CD8-positive, alpha-beta memory T cell (primary cell): ENCODE measurements around the gene PACSIN2. TPM values are rescaled to one million over a fixed set of nuclear protein-coding genes. Genes with fewer than 3 reads are reported as not detected.

ENCODE experiments used
- CTCF ChIA-PET: fragments of 350-600 bp; sonication (Branson Sonifier 250); formaldehyde crosslinking; loops from one replicate; lab custom pipeline; 2021; ENCODE audit warnings: antibody characterized with exemption; lab: Charles Lee
- POLR2A ChIA-PET: fragments of 350-600 bp; sonication (Branson Sonifier 250); formaldehyde crosslinking; loops from one replicate; lab custom pipeline; 2021; ENCODE audit warnings: antibody characterized with exemption; lab: Charles Lee
- DNase-seq, 5 donors: peaks; one replicate each; pipeline versions ENCODE4 v3.0.0 to v3.0.0-alpha.2; 2020 to 2022; ENCODE audit warnings: mixed read lengths in 1 of 5
- H3K27ac ChIP-seq: one replicate; pipeline ENCODE4 v1.7.0; 2013; ENCODE audit warnings: low read depth, mild to moderate bottlenecking, low read length, moderate library complexity
- H3K27me3 ChIP-seq: 2 replicates; pipeline ENCODE4 v1.7.0; 2013; ENCODE audit warnings: low read length, mild to moderate bottlenecking; ENCODE audit not compliant: insufficient read depth, poor library complexity, severe bottlenecking
- H3K36me3 ChIP-seq: 2 replicates; pipeline ENCODE4 v1.7.0; 2013; ENCODE audit warnings: mild to moderate bottlenecking, low read length, moderate library complexity; ENCODE audit not compliant: insufficient read depth
- H3K4me1 ChIP-seq: 2 replicates; pipeline ENCODE4 v1.7.0; 2013; ENCODE audit warnings: mild to moderate bottlenecking, low read length, moderate library complexity; ENCODE audit not compliant: insufficient read depth
- H3K4me3 ChIP-seq: 2 replicates; pipeline ENCODE4 v1.7.0; 2013; ENCODE audit warnings: mild to moderate bottlenecking, low read length
- H3K9me3 ChIP-seq: 2 replicates; pipeline ENCODE4 v1.7.0; 2013; ENCODE audit warnings: mild to moderate bottlenecking, low read length
- H3K27ac Mint-ChIP-seq, 8 donors: one replicate each; pipeline ENCODE4 v1.8.0; 2020 to 2021; ENCODE audit warnings: mixed read lengths in 8 of 8, mild to moderate bottlenecking in 6 of 8, inconsistent platforms in 3 of 8, moderate library complexity in 3 of 8
- H3K27me3 Mint-ChIP-seq, 2 donors: one replicate each; pipeline ENCODE4 v1.8.0; 2020 to 2021; ENCODE audit warnings: mixed read lengths in 2 of 2, mild to moderate bottlenecking in 1 of 2, moderate library complexity in 1 of 2
- H3K36me3 Mint-ChIP-seq, 3 donors: one replicate each; pipeline ENCODE4 v1.8.0; 2020 to 2021; ENCODE audit warnings: mixed read lengths in 3 of 3, inconsistent platforms in 1 of 3, mild to moderate bottlenecking in 1 of 3
- H3K4me1 Mint-ChIP-seq, 3 donors: one replicate each; pipeline ENCODE4 v1.8.0; 2020 to 2021; ENCODE audit warnings: mixed read lengths in 3 of 3, inconsistent platforms in 1 of 3, mild to moderate bottlenecking in 1 of 3
- H3K4me3 Mint-ChIP-seq, 7 donors: one replicate each; pipeline ENCODE4 v1.8.0; 2020 to 2021; ENCODE audit warnings: mixed read lengths in 7 of 7, mild to moderate bottlenecking in 6 of 7, moderate library complexity in 4 of 7, inconsistent platforms in 2 of 7
- H3K9me3 Mint-ChIP-seq, 5 donors: one replicate each; pipeline ENCODE4 v1.8.0; 2020 to 2022; ENCODE audit warnings: mixed read lengths in 5 of 5, mild to moderate bottlenecking in 3 of 5, moderate library complexity in 2 of 5, inconsistent platforms in 1 of 5
- polyA plus RNA-seq: library from polyadenylated mRNA; unstranded; fragments of 300-500 nt; fragmentation: Illumina TruSeq; gene quantifications from one replicate; pipeline ENCODE4 v1.2.3, GENCODE V29; 2021
- total RNA-seq, 2 experiments: library from RNA; stranded (reverse); gene quantifications; one replicate each; pipeline ENCODE4 v1.2.3, GENCODE V29; 2021

The PACSIN2 gene
- total and polyA plus RNA-seq, 3 experiments from 2014 or later = 26.3 to 36.5 (median 30.2) TPM

DNA sequence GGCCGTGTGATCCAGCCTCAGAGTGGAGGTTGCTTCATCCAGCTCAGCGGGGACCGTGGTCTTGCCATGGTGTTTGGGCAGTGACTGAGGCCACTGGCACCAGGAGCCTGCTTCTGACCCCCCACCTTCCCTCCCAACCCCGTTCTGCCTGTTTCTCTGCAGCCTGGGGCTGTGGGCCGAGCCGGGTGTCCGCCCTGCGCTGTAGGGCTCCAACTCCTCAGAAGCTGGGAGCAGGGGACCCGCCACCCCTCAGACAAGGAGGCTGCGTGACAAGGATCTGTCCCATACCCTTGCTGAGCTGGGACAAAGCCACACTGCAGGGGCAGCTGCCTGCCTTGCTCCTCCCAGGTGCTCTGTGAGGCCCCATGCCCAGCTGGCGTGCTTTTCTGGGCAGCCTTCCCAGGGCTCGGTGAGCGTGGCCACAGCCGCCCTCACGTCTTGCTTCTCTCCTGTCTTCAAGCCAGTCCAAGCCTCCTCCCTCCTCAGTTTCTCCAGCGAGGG is 146.1 kb downstream of the PACSIN2 start:
- H3K27ac ChIP-seq = no peak overlapping the region
- no peaks in the 10 kb centered on the region for H3K9me3 ChIP-seq
- DNase-seq = no peak
- H3K27me3 ChIP-seq = no peaks in the 10 kb centered on the region
- H3K36me3 ChIP-seq = no peaks in the 10 kb centered on the region
- H3K4me3 Mint-ChIP-seq = no peak overlapping the region
- ChIA-PET POLR2A (interaction anchor here (1.0 kb wide), 1 partner anchor 8 kb away, joined by 6 read pairs; no protein-coding TSS in a partner anchor), CTCF (interaction anchor here (2.0 to 2.4 kb wide), 2 partner anchors 8 to 26 kb away, joined by 7 to 9 read pairs; no protein-coding TSS in a partner anchor)
- H3K4me3 ChIP-seq = no peak overlapping the region
- no peaks in the 10 kb centered on the region for H3K9me3 Mint-ChIP-seq
- peak overlapping the region in 1 of 8 donors; percentile 50 for H3K27ac Mint-ChIP-seq
- H3K36me3 Mint-ChIP-seq = peaks cover 0 to 41% (median 4%) of the 10 kb centered on the region in 3 donors
- peaks cover 0 to 1% of the 10 kb centered on the region in 2 donors for H3K27me3 Mint-ChIP-seq
- no peaks in the 10 kb centered on the region for H3K4me1 ChIP-seq
- H3K4me1 Mint-ChIP-seq = peaks cover 0 to 4% (median 2%) of the 10 kb centered on the region in 3 donors

DNA sequence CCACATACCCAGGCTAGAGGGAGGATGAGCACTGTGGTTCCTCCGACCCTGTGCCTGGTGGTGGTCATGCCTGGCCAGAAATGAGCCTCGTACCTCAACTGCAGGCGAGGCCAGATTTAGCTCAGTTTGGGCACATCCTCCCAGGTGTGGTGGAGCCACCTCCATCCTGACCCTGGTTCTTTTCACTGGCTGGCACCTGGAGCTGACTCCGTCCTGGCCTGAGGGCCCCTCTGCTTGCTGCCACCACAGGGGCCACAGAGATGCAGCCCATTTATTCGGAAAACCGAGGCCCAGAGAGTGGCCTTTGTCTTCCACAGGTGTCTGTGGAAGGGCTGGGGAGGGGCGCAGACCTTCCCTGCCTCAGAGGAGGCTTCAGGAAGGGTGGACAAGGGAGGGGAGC is 148.8 kb downstream of the PACSIN2 start:
- CTCF ChIA-PET = no interaction called here
- Histone ChIP-seq H3K27ac (no peak overlapping the region), H3K9me3 (no peaks in the 10 kb centered on the region), H3K27me3 (no peaks in the 10 kb centered on the region), H3K4me3 (no peak overlapping the region), H3K36me3 (no peaks in the 10 kb centered on the region), H3K4me1 (no peaks in the 10 kb centered on the region)
- no peak for DNase-seq
- POLR2A ChIA-PET = no interaction called here
- Mint-ChIP-seq H3K9me3 (no peaks in the 10 kb centered on the region), H3K36me3 (peaks cover 0 to 18% (median 6%) of the 10 kb centered on the region in 3 donors), H3K4me1 (peaks cover 7 to 15% (median 8%) of the 10 kb centered on the region in 3 donors), H3K27me3 (peaks cover 0 to 1% of the 10 kb centered on the region in 2 donors), H3K27ac (no peak overlapping the region), H3K4me3 (no peak overlapping the region)

DNA sequence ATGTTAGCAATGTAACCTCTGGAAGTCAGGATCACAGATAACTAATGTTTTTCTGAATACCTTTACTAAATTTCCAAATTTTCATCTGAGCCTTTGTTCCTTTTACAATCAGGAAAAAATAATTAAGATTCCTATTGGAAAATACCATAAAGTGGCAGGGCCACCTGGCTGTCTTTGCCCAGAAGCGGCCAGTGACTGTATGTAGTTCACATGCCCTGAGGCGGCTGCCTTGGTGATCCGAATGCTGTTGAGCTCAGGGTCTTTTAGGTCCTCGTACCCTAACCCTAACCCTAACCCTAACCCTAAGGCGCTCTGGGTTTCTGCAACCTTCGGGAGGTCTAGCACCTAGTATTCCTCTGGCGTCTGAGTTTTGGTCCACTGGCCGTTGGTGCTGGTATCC is 149.4 kb downstream of the PACSIN2 start:
- Histone ChIP-seq H3K4me1 (no peaks in the 10 kb centered on the region), H3K4me3 (no peak overlapping the region), H3K27me3 (no peaks in the 10 kb centered on the region), H3K27ac (no peak overlapping the region), H3K9me3 (no peaks in the 10 kb centered on the region), H3K36me3 (no peaks in the 10 kb centered on the region)
- CTCF ChIA-PET = no interaction called here
- no peak for DNase-seq
- Mint-ChIP-seq H3K4me3 (no peak overlapping the region), H3K27ac (no peak overlapping the region), H3K27me3 (peaks cover 0 to 1% of the 10 kb centered on the region in 2 donors), H3K36me3 (peaks cover 0 to 12% (median 5%) of the 10 kb centered on the region in 3 donors), H3K4me1 (peaks cover 7 to 15% (median 8%) of the 10 kb centered on the region in 3 donors), H3K9me3 (no peaks in the 10 kb centered on the region)
- POLR2A ChIA-PET = no interaction called here

DNA sequence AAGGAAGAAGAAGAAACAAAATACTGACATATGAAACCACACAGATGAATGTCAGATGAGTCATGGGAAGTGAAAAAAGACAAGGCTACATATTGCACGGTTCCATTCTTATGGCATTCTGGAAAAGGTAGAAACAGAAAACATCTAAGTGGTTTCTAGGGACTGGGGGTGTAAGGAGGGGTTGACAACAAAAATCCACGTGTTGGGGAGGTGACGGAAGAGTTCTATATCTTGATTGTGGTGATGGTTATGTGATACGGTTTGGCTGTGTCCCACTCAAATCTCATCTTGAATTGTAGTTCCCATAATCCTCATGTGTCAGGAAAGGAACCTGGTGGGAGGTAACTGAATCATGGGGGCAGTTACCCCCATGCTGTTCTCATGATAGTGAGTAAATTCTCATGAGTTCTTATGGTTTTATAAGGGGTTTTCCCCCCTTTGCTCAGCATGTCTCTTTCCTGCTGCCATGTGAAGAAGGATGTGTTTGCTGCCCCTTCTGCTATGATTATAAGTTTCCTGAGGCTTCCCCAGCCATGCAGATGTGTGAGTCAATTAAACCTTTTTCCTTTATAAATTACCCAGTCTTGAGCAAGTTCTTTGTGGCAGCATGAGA is 151.5 kb downstream of the PACSIN2 start:
- ChIA-PET POLR2A (no interaction called here), CTCF (no interaction called here)
- Mint-ChIP-seq H3K27me3 (peaks cover 0 to 1% of the 10 kb centered on the region in 2 donors), H3K36me3 (peaks cover 0 to 2% (median 1%) of the 10 kb centered on the region in 3 donors), H3K27ac (peak overlapping the region in 2 of 8 donors; percentile 0 to 38), H3K4me1 (peaks cover 7 to 15% (median 8%) of the 10 kb centered on the region in 3 donors), H3K4me3 (peak overlapping the region in 1 of 7 donors; percentile 46), H3K9me3 (no peaks in the 10 kb centered on the region)
- Histone ChIP-seq H3K27me3 (no peaks in the 10 kb centered on the region), H3K36me3 (no peaks in the 10 kb centered on the region), H3K27ac (no peak overlapping the region), H3K4me3 (no peak overlapping the region), H3K9me3 (no peaks in the 10 kb centered on the region), H3K4me1 (no peaks in the 10 kb centered on the region)
- DNase-seq = no peak

DNA sequence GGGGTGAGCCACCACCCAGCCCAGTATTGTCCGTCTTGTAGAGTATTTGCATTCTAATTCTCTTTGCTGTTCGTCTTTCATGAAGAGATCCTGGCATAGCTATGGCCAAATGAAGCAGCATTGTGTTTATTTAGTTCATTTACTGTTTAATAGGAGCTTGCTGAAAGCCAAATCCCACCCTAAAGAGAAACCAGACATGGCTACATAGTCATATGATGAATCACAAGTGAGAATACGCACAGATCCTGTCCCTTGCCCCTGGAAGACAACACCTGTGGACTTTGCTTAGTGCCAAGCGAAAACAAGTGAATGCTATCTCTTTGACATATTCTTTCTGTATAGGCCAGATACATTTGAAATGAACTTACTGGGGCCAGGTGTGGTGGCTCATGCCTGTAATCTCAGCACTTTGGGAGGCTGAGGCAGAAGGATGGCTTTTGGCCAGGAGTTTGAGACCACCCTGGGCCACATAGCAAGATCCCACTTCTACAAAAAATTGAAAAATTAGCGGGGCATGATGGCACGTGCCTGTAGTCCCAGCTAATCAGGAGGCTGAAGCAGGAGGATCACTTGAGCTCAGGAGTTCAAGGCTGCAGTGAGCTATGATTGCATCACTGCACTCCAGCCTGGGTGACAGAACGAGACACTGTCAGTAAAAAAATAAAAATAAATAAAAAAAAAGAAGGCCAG is 152.8 kb downstream of the PACSIN2 start:
- Mint-ChIP-seq H3K9me3 (no peaks in the 10 kb centered on the region), H3K4me3 (no peak overlapping the region), H3K27me3 (peaks cover 0 to 1% of the 10 kb centered on the region in 2 donors), H3K4me1 (peaks cover 7 to 17% (median 8%) of the 10 kb centered on the region in 3 donors), H3K36me3 (peaks cover 0 to 2% (median 0%) of the 10 kb centered on the region in 3 donors), H3K27ac (no peak overlapping the region)
- no peak overlapping the region for H3K4me3 ChIP-seq
- no peak overlapping the region for H3K27ac ChIP-seq
- H3K9me3 ChIP-seq = no peaks in the 10 kb centered on the region
- ChIA-PET CTCF (interaction anchor here (0.7 kb wide), 1 partner anchor 172 kb away, joined by 3 read pairs; no protein-coding TSS in a partner anchor), POLR2A (no interaction called here)
- H3K4me1 ChIP-seq = peaks cover 8% of the 10 kb centered on the region
- DNase-seq = no peak
- no peaks in the 10 kb centered on the region for H3K36me3 ChIP-seq
- H3K27me3 ChIP-seq = no peaks in the 10 kb centered on the region

DNA sequence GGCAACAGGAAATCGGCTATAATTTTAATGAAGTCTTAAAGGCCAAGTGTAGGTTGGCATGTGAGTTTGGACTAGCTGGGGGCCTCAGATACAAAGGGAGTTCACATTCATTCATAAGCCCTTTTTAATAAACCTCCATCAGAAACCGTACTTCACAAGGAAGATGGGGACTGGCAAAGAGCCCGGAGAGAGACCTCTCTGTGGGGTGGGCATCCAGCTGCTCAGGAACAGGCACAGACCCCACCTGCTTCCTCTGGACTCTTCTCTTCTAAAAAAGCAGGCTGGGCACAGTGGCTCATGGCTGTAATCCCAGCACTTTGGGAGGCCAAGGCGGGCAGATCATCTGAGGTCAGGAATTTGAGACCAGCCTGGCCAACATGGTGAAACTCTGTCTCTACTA is 154.0 kb downstream of the PACSIN2 start:
- H3K36me3 Mint-ChIP-seq = peaks cover 0 to 3% (median 2%) of the 10 kb centered on the region in 3 donors
- no peak overlapping the region for H3K4me3 ChIP-seq
- POLR2A ChIA-PET = interaction anchor here (0.6 kb wide), 2 partner anchors 22 to 28 kb away, joined by 3 to 4 read pairs; no protein-coding TSS in a partner anchor
- H3K27ac Mint-ChIP-seq = peak overlapping the region in 1 of 8 donors; percentile 10
- no peak overlapping the region for H3K27ac ChIP-seq
- no peaks in the 10 kb centered on the region for H3K27me3 Mint-ChIP-seq
- H3K4me1 Mint-ChIP-seq = peaks cover 10 to 20% (median 11%) of the 10 kb centered on the region in 3 donors
- peaks cover 8% of the 10 kb centered on the region for H3K4me1 ChIP-seq
- H3K4me3 Mint-ChIP-seq = no peak overlapping the region
- H3K9me3 Mint-ChIP-seq = no peaks in the 10 kb centered on the region
- no peaks in the 10 kb centered on the region for H3K27me3 ChIP-seq
- no peak for DNase-seq
- H3K9me3 ChIP-seq = no peaks in the 10 kb centered on the region
- CTCF ChIA-PET = interaction anchor here (1.4 kb wide), 1 partner anchor 173 kb away, joined by 3 read pairs; no protein-coding TSS in a partner anchor
- H3K36me3 ChIP-seq = no peaks in the 10 kb centered on the region

DNA sequence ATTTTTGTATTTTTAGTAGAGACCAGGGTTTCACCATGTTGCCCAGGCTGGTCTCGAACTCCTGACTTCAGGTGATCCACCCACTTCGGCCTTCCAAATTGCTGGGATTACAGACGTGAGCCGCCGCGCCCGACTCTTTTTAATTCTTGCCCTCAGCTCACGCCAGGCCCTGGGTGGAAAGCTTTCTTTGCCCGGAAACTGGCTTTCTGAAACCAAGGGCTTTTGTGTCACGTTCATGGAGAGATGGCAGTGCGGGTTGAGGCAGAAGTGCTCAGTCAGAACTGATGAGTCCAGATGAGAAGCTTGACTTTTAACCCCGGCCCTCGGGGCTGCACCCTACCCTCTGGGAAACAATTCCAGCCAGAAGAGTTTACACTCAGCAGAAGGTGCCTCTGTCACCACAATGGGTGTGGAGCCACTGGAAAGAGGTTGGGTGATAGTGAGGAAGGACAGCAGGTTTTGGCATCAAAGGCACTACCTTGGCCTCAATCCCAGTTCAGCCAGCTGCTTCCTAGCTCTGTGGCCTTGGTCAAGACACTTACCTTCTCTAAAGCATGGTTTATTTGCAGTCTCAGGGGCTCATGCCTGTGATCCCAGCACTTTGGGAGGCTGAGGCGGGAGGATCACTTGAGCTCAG is 157.0 kb downstream of the PACSIN2 start:
- Mint-ChIP-seq H3K27ac (peak overlapping the region in 5 of 8 donors; percentile 17 to 88 (median 55)), H3K9me3 (no peaks in the 10 kb centered on the region), H3K27me3 (no peaks in the 10 kb centered on the region), H3K4me1 (peaks cover 15 to 31% (median 15%) of the 10 kb centered on the region in 3 donors), H3K4me3 (peak overlapping the region; percentile 26 to 83 (median 70)), H3K36me3 (peaks cover 0 to 3% (median 0%) of the 10 kb centered on the region in 3 donors)
- Histone ChIP-seq H3K4me3 (no peak overlapping the region), H3K36me3 (no peaks in the 10 kb centered on the region), H3K9me3 (no peaks in the 10 kb centered on the region), H3K4me1 (peaks cover 8% of the 10 kb centered on the region), H3K27ac (no peak overlapping the region), H3K27me3 (no peaks in the 10 kb centered on the region)
- POLR2A ChIA-PET = interaction anchor here (1.9 kb wide), 1 partner anchor 157 kb away, joined by 5 read pairs; the partner anchor contains the start of gene PACSIN2
- CTCF ChIA-PET = interaction anchor here (0.9 to 1.6 kb wide), 2 partner anchors 10 to 286 kb away, joined by 3 to 4 read pairs; no protein-coding TSS in a partner anchor
- DNase-seq = peak in 1 of 5 donors; percentile 4
